Measurements from ENCODE around the gene XRCC3.

- TF ChIP-seq POLR2AphosphoS5 (IDR thresholded peaks at IDR 0.05; ENCODE audit: insufficient read depth in 1 of 2, low read depth in 1 of 2) (no peak), POLR2A (IDR thresholded peaks at IDR 0.05) (no peak), CTCF (IDR thresholded peaks at IDR 0.05) (no peak)
Measured at GRCh38 chr14:103716091-103716801, 995 bp upstream of the XRCC3 start.

All from vagina (tissue), 2 donors.